HepG2 (cell line): ENCODE results near the gene HLF. TPM values are rescaled to one million over a fixed set of nuclear protein-coding genes. Genes with fewer than 3 reads are reported as not detected.

Source experiments
- DBP ChIP-seq: sonication (generic); formaldehyde crosslinking; IDR thresholded peaks from 2 replicates; pipeline ENCODE4 v1.4.0; 2020; ENCODE audit warnings: missing genetic modification reagents; ENCODE audit errors: not compliant biosample characterization
- KDM1A ChIP-seq: IDR thresholded peaks from 2 replicates; pipeline ENCODE4 v1.6.1; 2016; ENCODE audit warnings: missing compliant biosample characterization
- KDM5B ChIP-seq: sonication (generic); formaldehyde crosslinking; IDR thresholded peaks from 2 replicates; pipeline ENCODE4 v1.4.0; 2020; ENCODE audit warnings: missing genetic modification reagents, mild to moderate bottlenecking, borderline replicate concordance
- MIXL1 ChIP-seq: IDR thresholded peaks from 2 replicates; pipeline ENCODE4 v1.6.1; 2016
- PAWR ChIP-seq: sonication (generic); formaldehyde crosslinking; IDR thresholded peaks from 2 replicates; pipeline ENCODE4 v1.4.0; 2020; ENCODE audit warnings: missing genetic modification reagents, mild to moderate bottlenecking, borderline replicate concordance
- SETDB1 ChIP-seq: sonication (generic); formaldehyde crosslinking; IDR thresholded peaks from 2 replicates; pipeline ENCODE4 v1.5.1; 2020; ENCODE audit warnings: missing genetic modification reagents, mild to moderate bottlenecking, borderline replicate concordance
- SMYD3 ChIP-seq: sonication (generic); formaldehyde crosslinking; IDR thresholded peaks from 2 replicates; pipeline ENCODE4 v1.8.1; 2023; ENCODE audit warnings: mild to moderate bottlenecking, missing genetic modification reagents
- SNAPC4 ChIP-seq: sonication (generic); formaldehyde crosslinking; IDR thresholded peaks from 2 replicates; pipeline ENCODE4 v1.4.0; 2020; ENCODE audit warnings: mild to moderate bottlenecking, missing genetic modification reagents
- TGIF2 ChIP-seq: IDR thresholded peaks from 2 replicates; pipeline ENCODE4 v1.6.1; 2016; ENCODE audit warnings: control low read depth, missing compliant biosample characterization
- THAP11 ChIP-seq: IDR thresholded peaks from 2 replicates; pipeline ENCODE4 v1.6.1; 2016; ENCODE audit warnings: missing biosample characterization, missing genetic modification reagents
- THRA ChIP-seq: sonication (generic); formaldehyde crosslinking; IDR thresholded peaks from 2 replicates; pipeline ENCODE4 v1.4.0; 2020; ENCODE audit warnings: missing genetic modification reagents, borderline replicate concordance
- TP53 ChIP-seq: sonication (generic); formaldehyde crosslinking; conservative IDR thresholded peaks from 2 replicates; pipeline ENCODE4 v1.4.0; 2020; ENCODE audit warnings: missing genetic modification reagents
- ZNF326 ChIP-seq: sonication (generic); formaldehyde crosslinking; IDR thresholded peaks from 2 replicates; pipeline ENCODE4 v1.4.0; 2020; ENCODE audit warnings: missing genetic modification reagents, borderline replicate concordance
- ZNF567 ChIP-seq: sonication (generic); formaldehyde crosslinking; IDR thresholded peaks from 2 replicates; pipeline ENCODE4 v1.8.1; 2023; ENCODE audit warnings: mild to moderate bottlenecking, missing genetic modification reagents, borderline replicate concordance
- ZNF75D ChIP-seq: sonication (generic); formaldehyde crosslinking; IDR thresholded peaks from 2 replicates; pipeline ENCODE4 v1.8.1; 2023; ENCODE audit warnings: missing genetic modification reagents, mild to moderate bottlenecking, borderline replicate concordance
- ZNF780A ChIP-seq: sonication (generic); formaldehyde crosslinking; IDR thresholded peaks from 2 replicates; pipeline ENCODE4 v1.8.0; 2022; ENCODE audit warnings: mild to moderate bottlenecking, missing genetic modification reagents, moderate library complexity
- polyA plus RNA-seq, 8 experiments: library from polyadenylated mRNA; depleted of rRNA in 3 of 8; stranded (reverse) in 7 of 8; unstranded in 1 of 8; fragments of >200 nt; fragmentation: Illumina TruSeq in 4 of 8; extraction: Trizol in 4 of 8; gene quantifications; 2 replicates each; pipeline versions ENCODE4 v1.2.1 to v1.2.3, GENCODE V29; 2011 to 2016; ENCODE audit warnings: low read depth in 4 of 8, missing spikeins in 1 of 8, mixed read lengths in 1 of 8; ENCODE audit not compliant: insufficient read depth in 1 of 8
- total RNA-seq, 5 experiments: library from RNA; depleted of rRNA; stranded (reverse); fragments of >200 nt; fragmentation: Illumina TruSeq; extraction: Trizol; gene quantifications; 2 replicates each; pipeline ENCODE4 v1.2.3, GENCODE V29; 2016; ENCODE audit warnings: low read depth in 1 of 5
- TF ChIP-seq, protein P1 (sequence below): sonication (generic); formaldehyde crosslinking; IDR thresholded peaks from 2 replicates; pipeline ENCODE4 v1.4.0; 2020; ENCODE audit warnings: mild to moderate bottlenecking, missing genetic modification reagents
- TF ChIP-seq, protein P2 (sequence below): sonication (generic); formaldehyde crosslinking; IDR thresholded peaks from 2 replicates; pipeline ENCODE4 v1.4.0; 2020; ENCODE audit warnings: mild to moderate bottlenecking, missing genetic modification reagents

The HLF gene
- total and polyA plus RNA-seq, 2 of the 13 experiments (the other 11 are each of a cell fraction or from before 2014, with no cell fraction given), result 202 to 346 TPM

- TF ChIP-seq, protein P1, sequence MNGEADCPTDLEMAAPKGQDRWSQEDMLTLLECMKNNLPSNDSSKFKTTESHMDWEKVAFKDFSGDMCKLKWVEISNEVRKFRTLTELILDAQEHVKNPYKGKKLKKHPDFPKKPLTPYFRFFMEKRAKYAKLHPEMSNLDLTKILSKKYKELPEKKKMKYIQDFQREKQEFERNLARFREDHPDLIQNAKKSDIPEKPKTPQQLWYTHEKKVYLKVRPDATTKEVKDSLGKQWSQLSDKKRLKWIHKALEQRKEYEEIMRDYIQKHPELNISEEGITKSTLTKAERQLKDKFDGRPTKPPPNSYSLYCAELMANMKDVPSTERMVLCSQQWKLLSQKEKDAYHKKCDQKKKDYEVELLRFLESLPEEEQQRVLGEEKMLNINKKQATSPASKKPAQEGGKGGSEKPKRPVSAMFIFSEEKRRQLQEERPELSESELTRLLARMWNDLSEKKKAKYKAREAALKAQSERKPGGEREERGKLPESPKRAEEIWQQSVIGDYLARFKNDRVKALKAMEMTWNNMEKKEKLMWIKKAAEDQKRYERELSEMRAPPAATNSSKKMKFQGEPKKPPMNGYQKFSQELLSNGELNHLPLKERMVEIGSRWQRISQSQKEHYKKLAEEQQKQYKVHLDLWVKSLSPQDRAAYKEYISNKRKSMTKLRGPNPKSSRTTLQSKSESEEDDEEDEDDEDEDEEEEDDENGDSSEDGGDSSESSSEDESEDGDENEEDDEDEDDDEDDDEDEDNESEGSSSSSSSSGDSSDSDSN (CRISPR knock-in tag), result peak; percentile 77
- TF ChIP-seq ZNF780A (CRISPR knock-in tag), result 0 out of 2 replicates have a peak, but pooled peaks have one; percentile 32
- peak; percentile 99 for TF ChIP-seq MIXL1 (CRISPR knock-in tag)
- TF ChIP-seq TP53 (CRISPR knock-in tag), result peak; percentile 93; the same call in 1 of the 2 replicates
- no peak for TF ChIP-seq ZNF75D
- peak; percentile 41; the same call in 1 of the 2 replicates for TF ChIP-seq SMYD3 (CRISPR knock-in tag)
- TF ChIP-seq THRA (CRISPR knock-in tag), result peak; percentile 100
- no peak for TF ChIP-seq PAWR (CRISPR knock-in tag)
- 0 out of 2 replicates have a peak, but pooled peaks have one; percentile 29 for TF ChIP-seq KDM1A (CRISPR knock-in tag)
- no peak for TF ChIP-seq SETDB1 (CRISPR knock-in tag)
- TF ChIP-seq DBP (CRISPR knock-in tag), result no peak
- TF ChIP-seq TGIF2 (CRISPR knock-in tag), result peak; percentile 91
- TF ChIP-seq ZNF567 (CRISPR knock-in tag), result peak; percentile 75; the same call in 1 of the 2 replicates
- TF ChIP-seq, protein P2, sequence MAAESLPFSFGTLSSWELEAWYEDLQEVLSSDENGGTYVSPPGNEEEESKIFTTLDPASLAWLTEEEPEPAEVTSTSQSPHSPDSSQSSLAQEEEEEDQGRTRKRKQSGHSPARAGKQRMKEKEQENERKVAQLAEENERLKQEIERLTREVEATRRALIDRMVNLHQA (CRISPR knock-in tag), result no peak
- peak; percentile 81 for TF ChIP-seq THAP11
- no peak for TF ChIP-seq ZNF326
- TF ChIP-seq KDM5B (CRISPR knock-in tag), result no peak; the same call in 1 of the 2 replicates
- no peak for TF ChIP-seq SNAPC4 (CRISPR knock-in tag)
These were observed 20.9 kb downstream of the HLF start (continued) for GRCh38 chr17:55285340-55286301.
